Activated effector memory CD4-positive, alpha-beta T cell treated with Interleukin-2 at 50 U/mL for 16 hours (primary cell): Measurements from ENCODE around the gene CD109.
"Not testable (repeated sequence)": the region's sequence is repeated elsewhere in the genome, so short reads cannot be mapped to it uniquely, and the experiment has no call there.

Experiments
- DNase-seq: peaks from one replicate; pipeline ENCODE4 v3.0.0-alpha.2; 2020

The CD109 gene

GRCh38 chr6:73798592-73798991 is 102.6 kb downstream of the CD109 start:
- no peak for DNase-seq

GRCh38 chr6:73800997-73801396 is 105.0 kb downstream of the CD109 start:
- no peak for DNase-seq

GRCh38 chr6:73801652-73802268 is 105.8 kb downstream of the CD109 start:
- no peak for DNase-seq

- DNase-seq = no peak
Observed at GRCh38 chr6:73802366-73802765, 106.4 kb downstream of the CD109 start.

GRCh38 chr6:73803562-73804241 is 107.7 kb downstream of the CD109 start:
- no peak for DNase-seq

GRCh38 chr6:73805221-73805620 is 109.2 kb downstream of the CD109 start:
- not testable (repeated sequence) for DNase-seq

GRCh38 chr6:73805982-73806381 is 110.0 kb downstream of the CD109 start:
- DNase-seq = not testable (repeated sequence)

- DNase-seq = no peak
Observed at GRCh38 chr6:73811706-73812105, 115.7 kb downstream of the CD109 start.

GRCh38 chr6:73817253-73817652 is 121.2 kb downstream of the CD109 start:
- DNase-seq = no peak

GRCh38 chr6:73823046-73823735 is 127.2 kb downstream of the CD109 start:
- DNase-seq = no peak

- DNase-seq = no peak
Observed at GRCh38 chr6:73823832-73824231, 127.8 kb downstream of the CD109 start.

- DNase-seq = no peak
Observed at GRCh38 chr6:73826571-73826970, 130.6 kb downstream of the CD109 start.

GRCh38 chr6:73830119-73830518 is 134.1 kb downstream of the CD109 start:
- DNase-seq = no peak

GRCh38 chr6:73832313-73832712 is 136.3 kb downstream of the CD109 start:
- DNase-seq = no peak

- DNase-seq = not testable (repeated sequence)
Observed at GRCh38 chr6:73844696-73845095, 148.7 kb downstream of the CD109 start.

- DNase-seq = not testable (repeated sequence)
Observed at GRCh38 chr6:73851048-73851447, 155.0 kb downstream of the CD109 start.

GRCh38 chr6:73854998-73855718 is 159.2 kb downstream of the CD109 start:
- DNase-seq = no peak

- no peak for DNase-seq
Observed at GRCh38 chr6:73857341-73857890, 161.4 kb downstream of the CD109 start.

- DNase-seq = no peak
Observed at GRCh38 chr6:73858376-73858775, 162.4 kb downstream of the CD109 start.

GRCh38 chr6:73860303-73860702 is 164.3 kb downstream of the CD109 start:
- no peak for DNase-seq

GRCh38 chr6:73866305-73866704 is 170.3 kb downstream of the CD109 start:
- DNase-seq = no peak

- no peak for DNase-seq
Observed at GRCh38 chr6:73867411-73867810, 171.4 kb downstream of the CD109 start.

GRCh38 chr6:73870907-73871306 is 174.9 kb downstream of the CD109 start:
- no peak for DNase-seq
